Smooth muscle cell (in vitro differentiated cells): ENCODE results near the gene TRPV5. TPM values are rescaled to one million over a fixed set of nuclear protein-coding genes. Genes with fewer than 3 reads are reported as not detected.

Experiments
- DNase-seq: peaks from one replicate; lab custom pipeline; 2025; ENCODE audit not compliant: unreplicated experiment; lab: John Stamatoyannopoulos, UW
- H2AFZ ChIP-seq: fragments of 200-600 bp; sonication (generic); 2 replicates; pipeline ENCODE4 v1.6.0; 2016; ENCODE audit warnings: antibody characterized with exemption, low read depth, mild to moderate bottlenecking
- H3F3A ChIP-seq: fragments of 200-600 bp; sonication (generic); 2 replicates; pipeline ENCODE4 v1.6.0; 2017; ENCODE audit warnings: antibody characterized with exemption, low read depth
- H3K27ac ChIP-seq: fragments of 200-600 bp; sonication (generic); 2 replicates; pipeline ENCODE4 v1.5.1; 2016; ENCODE audit warnings: low read depth, mild to moderate bottlenecking
- H3K27me3 ChIP-seq: fragments of 200-600 bp; sonication (generic); 2 replicates; pipeline ENCODE4 v1.6.1; 2016; ENCODE audit warnings: low read depth, mild to moderate bottlenecking
- H3K36me3 ChIP-seq: fragments of 200-600 bp; sonication (generic); 2 replicates; pipeline ENCODE4 v1.5.1; 2016; ENCODE audit warnings: low read depth
- H3K4me1 ChIP-seq: fragments of 200-600 bp; sonication (generic); 2 replicates; pipeline ENCODE4 v1.5.1; 2016; ENCODE audit warnings: low read depth
- H3K4me2 ChIP-seq: fragments of 200-600 bp; sonication (generic); 2 replicates; pipeline ENCODE4 v1.6.0; 2016; ENCODE audit warnings: mild to moderate bottlenecking
- H3K4me3 ChIP-seq: fragments of 200-600 bp; sonication (generic); 2 replicates; pipeline ENCODE4 v1.5.1; 2016; ENCODE audit warnings: mild to moderate bottlenecking
- H3K79me2 ChIP-seq: fragments of 200-600 bp; sonication (generic); 2 replicates; pipeline ENCODE4 v1.6.0; 2016; ENCODE audit warnings: low read depth, mild to moderate bottlenecking
- H3K9ac ChIP-seq: fragments of 200-600 bp; sonication (generic); 2 replicates; pipeline ENCODE4 v1.6.0; 2016; ENCODE audit warnings: low read depth
- H3K9me3 ChIP-seq: fragments of 200-600 bp; sonication (generic); replicated peaks from 2 replicates; pipeline ENCODE4 v1.5.1; 2016; ENCODE audit warnings: low read depth
- H4K20me1 ChIP-seq: fragments of 200-600 bp; sonication (generic); 2 replicates; pipeline ENCODE4 v1.6.0; 2016; ENCODE audit warnings: low read depth
- CTCF ChIP-seq: fragments of 200-600 bp; sonication (generic); IDR thresholded peaks from 2 replicates; pipeline ENCODE4 v1.5.1; 2017; ENCODE audit warnings: borderline replicate concordance, mild to moderate bottlenecking, antibody characterized with exemption; ENCODE audit not compliant: insufficient read depth, poor library complexity, severe bottlenecking
- WGBS: methylation state at CpG from one replicate; pipeline ENCODE4 v1.1.7; 2016; ENCODE audit warnings: low lambda C conversion rate; 5-methylcytosine and 5-hydroxymethylcytosine counted together
- polyA plus RNA-seq: library from polyadenylated mRNA; unstranded; fragments of >200 nt; fragmentation: Nextera tagmentation; extraction: Ambion mirVana; gene quantifications from 2 replicates; pipeline ENCODE4 v1.2.1, GENCODE V29; 2016
- total RNA-seq: library from RNA; depleted of rRNA; stranded (reverse); fragments of >200 nt; gene quantifications from 2 replicates; pipeline ENCODE4 v1.2.3, GENCODE V29; 2014

TRPV5 gene
- total and polyA plus RNA-seq, 2 experiments from 2014 or later: not detected

- no peak overlapping the region for H3K9ac ChIP-seq
- no peaks in the 10 kb centered on the region for H3K79me2 ChIP-seq
- H3K9me3 ChIP-seq: no peaks in the 10 kb centered on the region
- H3K27me3 ChIP-seq: peaks cover 6% of the 10 kb centered on the region
- no peak overlapping the region for H3K27ac ChIP-seq
- H3K4me3 ChIP-seq: no peak overlapping the region
- H2AFZ ChIP-seq: no peak overlapping the region
- no peaks in the 10 kb centered on the region for H4K20me1 ChIP-seq
- 90% methylated on average over 7 of the region's 7 CpGs for WGBS
- no peaks in the 10 kb centered on the region for H3K4me1 ChIP-seq
- TF ChIP-seq CTCF: no peak
- no peaks in the 10 kb centered on the region for H3F3A ChIP-seq
- H3K4me2 ChIP-seq: no peak overlapping the region
- H3K36me3 ChIP-seq: no peaks in the 10 kb centered on the region
- no peak for DNase-seq
These were observed 70.7 kb downstream of the TRPV5 start for GRCh38 chr7:142862786-142863400.

GRCh38 chr7:142862351-142862750 lies 71.2 kb downstream of the TRPV5 start:
- H3K4me2 ChIP-seq: no peak overlapping the region
- H2AFZ ChIP-seq: no peak overlapping the region
- no peaks in the 10 kb centered on the region for H3K36me3 ChIP-seq
- no peak for DNase-seq
- no peaks in the 10 kb centered on the region for H3K4me1 ChIP-seq
- H3K9me3 ChIP-seq: no peaks in the 10 kb centered on the region
- H3K9ac ChIP-seq: no peak overlapping the region
- H4K20me1 ChIP-seq: no peaks in the 10 kb centered on the region
- no peak for TF ChIP-seq CTCF
- H3K27ac ChIP-seq: no peak overlapping the region
- no peaks in the 10 kb centered on the region for H3K79me2 ChIP-seq
- 92% methylated on average over 4 of the region's 4 CpGs for WGBS
- H3F3A ChIP-seq: no peaks in the 10 kb centered on the region
- peaks cover 6% of the 10 kb centered on the region for H3K27me3 ChIP-seq
- H3K4me3 ChIP-seq: no peak overlapping the region

- H3K27me3 ChIP-seq: peaks cover 6% of the 10 kb centered on the region
- H3K9ac ChIP-seq: no peak overlapping the region
- H3K79me2 ChIP-seq: no peaks in the 10 kb centered on the region
- no peak overlapping the region for H3K4me3 ChIP-seq
- H3K4me2 ChIP-seq: no peak overlapping the region
- no peak for DNase-seq
- no peak overlapping the region for H3K27ac ChIP-seq
- H3K4me1 ChIP-seq: no peaks in the 10 kb centered on the region
- no peak for TF ChIP-seq CTCF
- 63% methylated on average over 3 of the region's 3 CpGs for WGBS
- H2AFZ ChIP-seq: no peak overlapping the region
- H3F3A ChIP-seq: no peaks in the 10 kb centered on the region
- H3K9me3 ChIP-seq: no peaks in the 10 kb centered on the region
- no peaks in the 10 kb centered on the region for H4K20me1 ChIP-seq
- no peaks in the 10 kb centered on the region for H3K36me3 ChIP-seq
These were observed 72.6 kb downstream of the TRPV5 start for GRCh38 chr7:142860968-142861367.

- Histone ChIP-seq H3K4me3 (no peak overlapping the region), H3K4me1 (peaks cover 4% of the 10 kb centered on the region), H3K9me3 (no peaks in the 10 kb centered on the region), H4K20me1 (no peaks in the 10 kb centered on the region), H3K79me2 (no peaks in the 10 kb centered on the region), H3K4me2 (peak overlapping the region; percentile 7), H3K27me3 (peaks cover 6% of the 10 kb centered on the region), H3F3A (no peaks in the 10 kb centered on the region), H2AFZ (no peak overlapping the region), H3K27ac (no peak overlapping the region), H3K9ac (no peak overlapping the region), H3K36me3 (no peaks in the 10 kb centered on the region)
- no peak for TF ChIP-seq CTCF
- DNase-seq: no peak
- WGBS: 45% methylated on average over 5 of the region's 5 CpGs
These were observed 73.7 kb downstream of the TRPV5 start for GRCh38 chr7:142859829-142860228.
